Esophagus squamous epithelium (tissue), 5 donors: ENCODE data around the gene STAT5B. TPM values are rescaled to one million over a fixed set of nuclear protein-coding genes. Genes with fewer than 3 reads are reported as not detected.

Experiments used
- DNase-seq: peaks from one replicate; lab custom pipeline; 2025; lab: John Stamatoyannopoulos, UW
- H3K27ac ChIP-seq, 4 donors: fragments of 200-600 bp; sonication (generic); one replicate each; pipeline ENCODE4 v1.5.1; 2016 to 2019; ENCODE audit warnings: mild to moderate bottlenecking in 1 of 4
- H3K27me3 ChIP-seq, 4 donors: fragments of 200-600 bp; sonication (generic); 1 replicate in 3 of 4; 2 replicates in 1 of 4; pipeline versions ENCODE4 v1.5.1 to v1.6.0; 2017 to 2021; ENCODE audit warnings: antibody characterized with exemption in 1 of 4
- H3K36me3 ChIP-seq, 3 donors: fragments of 200-600 bp; sonication (generic); one replicate each; pipeline ENCODE4 v1.5.1; 2016 to 2019
- H3K4me1 ChIP-seq, 3 donors: fragments of 200-600 bp; sonication (generic); one replicate each; pipeline ENCODE4 v1.5.1; 2017 to 2019
- H3K4me3 ChIP-seq, 4 donors: fragments of 200-600 bp; sonication (generic); 1 replicate in 3 of 4; 2 replicates in 1 of 4; pipeline ENCODE4 v1.5.1; 2016 to 2019; ENCODE audit warnings: mild to moderate bottlenecking in 2 of 4, moderate library complexity in 1 of 4
- H3K9me3 ChIP-seq, 3 donors: fragments of 200-600 bp; sonication (generic); one replicate each; pipeline ENCODE4 v1.5.1; 2016 to 2019
- CTCF ChIP-seq, 6 experiments: fragments of 450-650 bp in 4 of 6; fragments of 200-600 bp in 2 of 6; sonication (generic) in 2 of 6; IDR thresholded peaks; one replicate each; pipeline ENCODE4 v1.5.1; 2016 to 2019; ENCODE audit warnings: antibody characterized with exemption in 6 of 6, mild to moderate bottlenecking in 4 of 6, moderate library complexity in 4 of 6
- POLR2A ChIP-seq, 4 donors: fragments of 450-650 bp; IDR thresholded peaks; one replicate each; pipeline ENCODE4 v1.6.1; 2017; ENCODE audit warnings: antibody characterized with exemption in 4 of 4, mild to moderate bottlenecking in 4 of 4, moderate library complexity in 3 of 4
- WGBS, 2 donors: methylation state at CpG; one replicate each; pipeline ENCODE4 v1.1.5; 2018; 5-methylcytosine and 5-hydroxymethylcytosine counted together
- intact Hi-C: fragments of 100-400 bp; cut with DNase I; formaldehyde crosslinking; loops from one replicate; pipeline ENCODE4 v1.15.0; 2022
- total RNA-seq, 4 donors: library from RNA; depleted of rRNA; stranded (reverse); fragments of >200 nt; gene quantifications; one replicate each; pipeline ENCODE4 v1.1.0, GENCODE V29; 2016
- donor health status: DM: yes; HTN: yes; CAD: no.

STAT5B gene
- total RNA-seq, 4 donors from 2014 or later = 17.9 to 57.6 (median 19.5) TPM

- no peak for DNase-seq
- H3K36me3 ChIP-seq = peaks cover 0 to 25% (median 0%) of the 10 kb centered on the region in 3 donors
- peaks cover 34 to 64% (median 35%) of the 10 kb centered on the region in 3 donors for H3K4me1 ChIP-seq
- no peaks in the 10 kb centered on the region for H3K9me3 ChIP-seq
- WGBS, 2 donors = 27% methylated on average over 17 of the region's 44 CpGs; no CpG with 5 or more reads in 1 of the 2 donors
- intact Hi-C loops = no loop called here
- H3K4me3 ChIP-seq = peak overlapping the region; percentile 55 to 85 (median 62)
- peak overlapping the region; percentile 79 to 94 (median 87) for H3K27ac ChIP-seq
- H3K27me3 ChIP-seq = no peaks in the 10 kb centered on the region
- TF ChIP-seq CTCF (IDR thresholded peaks at IDR 0.05) (no peak), POLR2A (IDR thresholded peaks at IDR 0.05) (no peak)
These were observed 12.8 kb upstream of the STAT5B start for GRCh38 chr17:42288803-42289610.

- 12 to 15% methylated on average over 9 to 10 of the region's 88 CpGs for WGBS, 2 donors
- H3K36me3 ChIP-seq = peaks cover 0 to 16% (median 0%) of the 10 kb centered on the region in 3 donors
- peak; percentile 43 for DNase-seq
- H3K27ac ChIP-seq = peak within 1 kb of the TSS; percentile 79 to 94 (median 87)
- H3K9me3 ChIP-seq = no peaks in the 10 kb centered on the region
- H3K4me3 ChIP-seq = peak within 1 kb of the TSS; percentile 55 to 85 (median 62)
- TF ChIP-seq CTCF (IDR thresholded peaks at IDR 0.05) (peak in 2 of 6 experiments; percentile 6 to 12), POLR2A (IDR thresholded peaks at IDR 0.05) (peak in 2 of 4 donors; percentile 90 to 91)
- intact Hi-C loops = no loop called here
- peaks cover 34 to 69% (median 35%) of the 10 kb centered on the region in 3 donors for H3K4me1 ChIP-seq
- no peaks in the 10 kb centered on the region for H3K27me3 ChIP-seq
These were observed 12.0 kb upstream of the STAT5B start, which contains the start of gene STAT5A for GRCh38 chr17:42287977-42288802. STAT5A (plus strand) TSS chr17:42288498; CDS start chr17:42289412, 914 bp downstream.

GRCh38 chr17:42287305-42287976 is 11.2 kb upstream of the STAT5B start:
- peak overlapping the region; percentile 55 to 85 (median 62) for H3K4me3 ChIP-seq
- no peaks in the 10 kb centered on the region for H3K9me3 ChIP-seq
- DNase-seq = no peak
- 9 to 11% methylated on average over 7 to 12 of the region's 14 CpGs for WGBS, 2 donors
- H3K27ac ChIP-seq = peak overlapping the region; percentile 79 to 94 (median 87)
- H3K4me1 ChIP-seq = peaks cover 34 to 71% (median 35%) of the 10 kb centered on the region in 3 donors
- peaks cover 0 to 9% (median 0%) of the 10 kb centered on the region in 3 donors for H3K36me3 ChIP-seq
- intact Hi-C loops = no loop called here
- no peaks in the 10 kb centered on the region for H3K27me3 ChIP-seq
- TF ChIP-seq POLR2A (IDR thresholded peaks at IDR 0.05) (peak in 3 of 4 donors; percentile 9 to 55 (median 26)), CTCF (IDR thresholded peaks at IDR 0.05) (no peak)

- intact Hi-C loops = no loop called here
- peaks cover 34 to 64% (median 35%) of the 10 kb centered on the region in 3 donors for H3K4me1 ChIP-seq
- WGBS, 2 donors = 25% methylated on average over 4 of the region's 5 CpGs
- DNase-seq = no peak
- TF ChIP-seq CTCF (IDR thresholded peaks at IDR 0.05) (peak in 1 of 6 experiments; percentile 5), POLR2A (IDR thresholded peaks at IDR 0.05) (no peak)
- H3K4me3 ChIP-seq = peak overlapping the region in 3 of 4 donors; percentile 58 to 85 (median 67)
- no peaks in the 10 kb centered on the region for H3K27me3 ChIP-seq
- peaks cover 0 to under 1% (median 0%) of the 10 kb centered on the region in 3 donors for H3K36me3 ChIP-seq
- H3K27ac ChIP-seq = peak overlapping the region; percentile 47 to 92 (median 80)
- no peaks in the 10 kb centered on the region for H3K9me3 ChIP-seq
These were observed 10.4 kb upstream of the STAT5B start for GRCh38 chr17:42286411-42287221.
